Measurements from ENCODE around the gene MVB12B.

The MVB12B gene

DNA sequence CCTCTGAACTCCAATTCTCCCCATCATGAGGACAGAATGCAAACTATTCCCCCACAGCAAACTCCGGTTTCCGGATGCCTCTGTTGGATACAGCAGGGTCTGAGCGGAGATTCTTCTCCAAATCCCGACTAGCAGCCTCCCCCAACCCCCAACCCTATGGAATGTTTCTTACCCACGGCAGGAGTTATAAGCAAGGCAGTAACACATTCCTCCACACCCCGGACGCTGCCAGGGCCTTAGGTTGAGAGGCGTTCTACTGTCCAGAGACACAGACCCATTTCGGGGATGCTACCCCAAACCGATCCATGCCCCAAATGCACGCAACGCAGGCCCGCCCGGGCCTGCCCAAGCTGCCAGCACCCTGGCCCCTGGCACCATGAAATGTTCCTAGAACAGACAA is 201.5 kb downstream of the MVB12B start:
- no peak for TF ChIP-seq GABPA (IDR thresholded peaks at IDR 0.05; ENCODE audit: low read depth)
- no peak for TF ChIP-seq CTCF (IDR thresholded peaks at IDR 0.05; ENCODE audit: insufficient read depth, low read length)
- no peak for TF ChIP-seq SPI1 (IDR thresholded peaks at IDR 0.05; ENCODE audit: borderline replicate concordance, low read depth)
- TF ChIP-seq, protein P1, sequence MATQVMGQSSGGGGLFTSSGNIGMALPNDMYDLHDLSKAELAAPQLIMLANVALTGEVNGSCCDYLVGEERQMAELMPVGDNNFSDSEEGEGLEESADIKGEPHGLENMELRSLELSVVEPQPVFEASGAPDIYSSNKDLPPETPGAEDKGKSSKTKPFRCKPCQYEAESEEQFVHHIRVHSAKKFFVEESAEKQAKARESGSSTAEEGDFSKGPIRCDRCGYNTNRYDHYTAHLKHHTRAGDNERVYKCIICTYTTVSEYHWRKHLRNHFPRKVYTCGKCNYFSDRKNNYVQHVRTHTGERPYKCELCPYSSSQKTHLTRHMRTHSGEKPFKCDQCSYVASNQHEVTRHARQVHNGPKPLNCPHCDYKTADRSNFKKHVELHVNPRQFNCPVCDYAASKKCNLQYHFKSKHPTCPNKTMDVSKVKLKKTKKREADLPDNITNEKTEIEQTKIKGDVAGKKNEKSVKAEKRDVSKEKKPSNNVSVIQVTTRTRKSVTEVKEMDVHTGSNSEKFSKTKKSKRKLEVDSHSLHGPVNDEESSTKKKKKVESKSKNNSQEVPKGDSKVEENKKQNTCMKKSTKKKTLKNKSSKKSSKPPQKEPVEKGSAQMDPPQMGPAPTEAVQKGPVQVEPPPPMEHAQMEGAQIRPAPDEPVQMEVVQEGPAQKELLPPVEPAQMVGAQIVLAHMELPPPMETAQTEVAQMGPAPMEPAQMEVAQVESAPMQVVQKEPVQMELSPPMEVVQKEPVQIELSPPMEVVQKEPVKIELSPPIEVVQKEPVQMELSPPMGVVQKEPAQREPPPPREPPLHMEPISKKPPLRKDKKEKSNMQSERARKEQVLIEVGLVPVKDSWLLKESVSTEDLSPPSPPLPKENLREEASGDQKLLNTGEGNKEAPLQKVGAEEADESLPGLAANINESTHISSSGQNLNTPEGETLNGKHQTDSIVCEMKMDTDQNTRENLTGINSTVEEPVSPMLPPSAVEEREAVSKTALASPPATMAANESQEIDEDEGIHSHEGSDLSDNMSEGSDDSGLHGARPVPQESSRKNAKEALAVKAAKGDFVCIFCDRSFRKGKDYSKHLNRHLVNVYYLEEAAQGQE (IDR thresholded peaks at IDR 0.05; ENCODE audit: insufficient replicate concordance, low read depth) = no peak
- no peak for TF ChIP-seq POLR2AphosphoS5 (IDR thresholded peaks at IDR 0.05; ENCODE audit: low read depth)
- DNase-seq (ENCODE audit: low read depth in 1 of 2, low spot score in 1 of 2) = no peak
- Histone ChIP-seq H3K27ac (replicated peaks) (no peak overlapping the region), H3K27me3 (ENCODE audit: insufficient read depth, poor library complexity, severe bottlenecking) (no peaks in the 10 kb centered on the region), H3K4me3 (replicated peaks; ENCODE audit: insufficient read depth, low read length) (no peak overlapping the region)

- TF ChIP-seq SPI1 (IDR thresholded peaks at IDR 0.05; ENCODE audit: borderline replicate concordance, low read depth) = no peak
- no peak for TF ChIP-seq POLR2AphosphoS5 (IDR thresholded peaks at IDR 0.05; ENCODE audit: low read depth)
- H3K27ac ChIP-seq (replicated peaks) = no peak overlapping the region
- H3K4me3 ChIP-seq (replicated peaks; ENCODE audit: insufficient read depth, low read length) = no peak overlapping the region
- no peak for DNase-seq (ENCODE audit: low read depth in 1 of 2, low spot score in 1 of 2)
- no peaks in the 10 kb centered on the region for H3K27me3 ChIP-seq (ENCODE audit: insufficient read depth, poor library complexity, severe bottlenecking)
Measured at GRCh38 chr9:126528915-126529314, 202.3 kb downstream of the MVB12B start.

DNA sequence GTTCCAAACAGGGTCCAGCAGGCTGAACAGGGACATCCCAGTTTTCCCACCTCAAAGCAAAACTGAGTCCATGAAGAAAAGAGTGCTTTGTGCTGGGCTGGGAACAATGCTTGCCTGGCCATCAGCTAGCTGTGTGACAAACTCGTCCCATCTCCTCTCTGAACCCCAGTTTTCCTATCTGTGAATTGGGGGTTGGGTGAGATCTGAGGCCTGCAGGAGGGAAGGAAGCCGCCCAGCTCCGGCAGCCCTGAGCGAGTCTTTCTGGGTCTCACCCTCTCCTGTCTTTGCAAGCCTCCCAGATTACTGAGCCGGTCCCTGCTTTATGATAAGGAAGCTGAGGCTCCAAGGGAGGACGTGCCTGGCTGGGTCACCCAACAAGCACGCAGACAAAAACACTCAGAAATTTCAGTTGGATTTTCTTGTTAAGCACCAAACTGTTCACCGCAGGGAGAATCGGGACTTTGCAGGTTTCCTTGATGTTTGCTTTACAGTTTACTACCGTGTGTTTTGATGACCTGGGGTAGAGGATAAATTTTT is 204.5 kb downstream of the MVB12B start:
- TF ChIP-seq CTCF (IDR thresholded peaks at IDR 0.05; ENCODE audit: insufficient read depth, low read length) (no peak), GABPA (IDR thresholded peaks at IDR 0.05; ENCODE audit: low read depth) (no peak), SPI1 (IDR thresholded peaks at IDR 0.05; ENCODE audit: borderline replicate concordance, low read depth) (no peak), POLR2AphosphoS5 (IDR thresholded peaks at IDR 0.05; ENCODE audit: low read depth) (no peak)
- TF ChIP-seq, protein P1 (IDR thresholded peaks at IDR 0.05; ENCODE audit: insufficient replicate concordance, low read depth) = no peak
- no peak overlapping the region for H3K27ac ChIP-seq (replicated peaks)
- no peak for DNase-seq (ENCODE audit: low read depth in 1 of 2, low spot score in 1 of 2)
- H3K4me3 ChIP-seq (replicated peaks; ENCODE audit: insufficient read depth, low read length) = no peak overlapping the region
- no peaks in the 10 kb centered on the region for H3K27me3 ChIP-seq (ENCODE audit: insufficient read depth, poor library complexity, severe bottlenecking)

DNA sequence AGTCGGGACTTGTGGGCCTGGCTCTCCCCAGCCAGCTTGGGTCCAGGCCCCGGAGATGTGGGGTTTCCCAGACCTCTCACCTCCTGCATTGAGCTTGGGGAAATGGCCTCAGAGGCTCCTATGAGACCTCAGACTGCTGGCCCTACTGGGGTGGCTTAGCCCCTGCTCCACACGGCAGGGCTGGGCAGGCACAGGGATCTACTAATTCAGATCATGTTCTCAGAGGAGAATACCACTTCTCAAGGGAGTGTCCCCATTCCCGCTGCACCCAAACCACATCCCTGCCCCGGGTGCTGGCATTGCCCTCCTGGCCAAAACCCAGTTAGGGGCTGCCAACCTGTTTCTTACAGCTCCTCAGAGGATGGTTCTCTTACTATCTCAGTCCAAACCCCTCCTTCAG is 205.0 kb downstream of the MVB12B start:
- Histone ChIP-seq H3K27me3 (ENCODE audit: insufficient read depth, poor library complexity, severe bottlenecking) (no peaks in the 10 kb centered on the region), H3K4me3 (replicated peaks; ENCODE audit: insufficient read depth, low read length) (no peak overlapping the region)
- TF ChIP-seq POLR2AphosphoS5 (IDR thresholded peaks at IDR 0.05; ENCODE audit: low read depth) = no peak
- TF ChIP-seq GABPA (IDR thresholded peaks at IDR 0.05; ENCODE audit: low read depth) = no peak
- TF ChIP-seq, protein P1 (IDR thresholded peaks at IDR 0.05; ENCODE audit: insufficient replicate concordance, low read depth) = no peak
- no peak for TF ChIP-seq CTCF (IDR thresholded peaks at IDR 0.05; ENCODE audit: insufficient read depth, low read length)
- no peak for TF ChIP-seq SPI1 (IDR thresholded peaks at IDR 0.05; ENCODE audit: borderline replicate concordance, low read depth)

More for the DNA sequence above, 205.0 kb downstream of the MVB12B start:
- H3K27ac ChIP-seq (replicated peaks) = no peak overlapping the region
- no peak for DNase-seq (ENCODE audit: low read depth in 1 of 2, low spot score in 1 of 2)
